Neural progenitor cell (in vitro differentiated cells): ENCODE results near the gene PPCDC.

Experiments
- EZH2 ChIP-seq: fragments of 200-600 bp; sonication (generic); IDR thresholded peaks from 2 replicates; pipeline ENCODE4 v1.6.1; 2017; ENCODE audit warnings: antibody characterized with exemption, mild to moderate bottlenecking, moderate library complexity
- TF ChIP-seq, protein P1 (sequence below): fragments of 200-600 bp; sonication (generic); IDR thresholded peaks from 2 replicates; pipeline ENCODE4 v1.5.1; 2017; ENCODE audit warnings: antibody characterized with exemption, mild to moderate bottlenecking

DNA sequence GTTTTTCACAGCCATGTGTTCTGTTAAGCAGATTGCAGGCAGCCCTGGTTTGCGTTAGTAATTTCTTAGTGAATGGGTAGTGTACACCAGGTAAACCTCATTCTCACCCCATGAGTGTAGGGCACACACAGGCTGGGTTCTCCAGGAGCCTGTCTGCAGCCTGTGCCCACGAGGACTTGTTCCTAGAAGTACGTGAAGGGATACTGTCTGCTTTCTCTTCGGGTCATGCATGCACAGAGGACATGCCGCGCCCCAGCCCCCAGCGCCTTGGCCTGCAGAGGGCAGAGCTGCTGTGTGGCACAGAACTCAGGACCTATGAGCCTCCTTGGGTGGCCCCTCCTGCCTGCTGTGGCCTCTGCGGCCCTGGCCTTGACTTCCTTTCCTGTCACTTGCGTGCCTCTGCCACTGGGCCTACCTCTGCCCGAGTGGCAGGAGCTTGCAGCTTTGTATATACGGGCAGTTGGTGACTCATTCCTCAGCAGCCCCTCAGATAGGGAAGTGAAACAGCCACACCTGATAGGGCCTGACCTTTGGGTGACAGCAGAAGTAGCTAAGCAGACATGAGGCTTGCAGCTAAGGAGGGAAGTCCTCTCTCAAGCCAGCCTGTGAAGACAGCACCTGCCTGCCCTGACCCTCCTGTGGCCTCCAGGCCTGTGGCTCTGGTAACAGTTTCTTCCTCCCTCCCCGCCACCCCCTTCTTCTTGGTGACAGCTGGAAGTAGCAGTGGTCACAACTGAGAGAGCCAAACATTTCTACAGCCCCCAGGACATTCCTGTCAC is 19.5 kb downstream of the PPCDC start:
- TF ChIP-seq, protein P1, sequence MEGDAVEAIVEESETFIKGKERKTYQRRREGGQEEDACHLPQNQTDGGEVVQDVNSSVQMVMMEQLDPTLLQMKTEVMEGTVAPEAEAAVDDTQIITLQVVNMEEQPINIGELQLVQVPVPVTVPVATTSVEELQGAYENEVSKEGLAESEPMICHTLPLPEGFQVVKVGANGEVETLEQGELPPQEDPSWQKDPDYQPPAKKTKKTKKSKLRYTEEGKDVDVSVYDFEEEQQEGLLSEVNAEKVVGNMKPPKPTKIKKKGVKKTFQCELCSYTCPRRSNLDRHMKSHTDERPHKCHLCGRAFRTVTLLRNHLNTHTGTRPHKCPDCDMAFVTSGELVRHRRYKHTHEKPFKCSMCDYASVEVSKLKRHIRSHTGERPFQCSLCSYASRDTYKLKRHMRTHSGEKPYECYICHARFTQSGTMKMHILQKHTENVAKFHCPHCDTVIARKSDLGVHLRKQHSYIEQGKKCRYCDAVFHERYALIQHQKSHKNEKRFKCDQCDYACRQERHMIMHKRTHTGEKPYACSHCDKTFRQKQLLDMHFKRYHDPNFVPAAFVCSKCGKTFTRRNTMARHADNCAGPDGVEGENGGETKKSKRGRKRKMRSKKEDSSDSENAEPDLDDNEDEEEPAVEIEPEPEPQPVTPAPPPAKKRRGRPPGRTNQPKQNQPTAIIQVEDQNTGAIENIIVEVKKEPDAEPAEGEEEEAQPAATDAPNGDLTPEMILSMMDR: peak; percentile 49
- no peak for TF ChIP-seq EZH2
